GM19452 (cell line): ENCODE data around the gene PCDHGA6.
"Not testable (repeated sequence)": the region's sequence is repeated elsewhere in the genome, so short reads cannot be mapped to it uniquely, and the experiment has no call there.

Experiments used
- ATAC-seq: cut with Tn5 transposase; IDR thresholded peaks from one replicate; pipeline ENCODE4 v1.9.1; 2021; ENCODE audit not compliant: unreplicated experiment

Gene PCDHGA6

GRCh38 chr5:141359790-141360426 is 13.8 kb upstream of the PCDHGA6 start, which contains the start of gene PCDHGB2:
TSS of gene PCDHGB2 (plus strand) at chr5:141359994. CDS start at chr5:141360136, 142 bp downstream.
- peak; percentile 70 for ATAC-seq

- no peak for ATAC-seq
Observed at GRCh38 chr5:141360685-141361084, 13.0 kb upstream of the PCDHGA6 start.

DNA sequence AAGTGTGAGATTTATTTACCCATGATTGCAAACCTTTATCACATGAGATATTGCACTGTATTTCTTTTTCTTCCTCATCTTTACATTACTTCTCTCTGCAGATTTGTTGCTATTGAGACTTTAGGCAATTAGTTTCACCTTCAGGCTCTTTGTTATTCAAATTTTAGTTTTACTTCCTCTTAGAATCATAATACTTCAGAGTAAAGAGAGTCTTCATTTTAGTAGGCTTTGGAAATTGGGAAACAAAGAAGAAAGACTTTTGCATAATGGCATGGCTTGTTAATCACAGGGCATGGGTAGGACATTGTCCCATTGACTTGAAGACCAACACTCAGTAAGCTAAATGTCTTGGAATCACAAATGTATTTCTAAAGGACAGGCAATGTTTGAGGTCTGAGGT is 11.0 kb upstream of the PCDHGA6 start:
- no peak for ATAC-seq

GRCh38 chr5:141363952-141364660 is 9.6 kb upstream of the PCDHGA6 start, which contains the start of gene PCDHGA5:
TSS of gene PCDHGA5 (plus strand) at chr5:141364162. CDS start at chr5:141364331, 169 bp downstream.
- no peak for ATAC-seq

GRCh38 chr5:141366016-141366896 is 7.4 kb upstream of the PCDHGA6 start:
- no peak for ATAC-seq

DNA sequence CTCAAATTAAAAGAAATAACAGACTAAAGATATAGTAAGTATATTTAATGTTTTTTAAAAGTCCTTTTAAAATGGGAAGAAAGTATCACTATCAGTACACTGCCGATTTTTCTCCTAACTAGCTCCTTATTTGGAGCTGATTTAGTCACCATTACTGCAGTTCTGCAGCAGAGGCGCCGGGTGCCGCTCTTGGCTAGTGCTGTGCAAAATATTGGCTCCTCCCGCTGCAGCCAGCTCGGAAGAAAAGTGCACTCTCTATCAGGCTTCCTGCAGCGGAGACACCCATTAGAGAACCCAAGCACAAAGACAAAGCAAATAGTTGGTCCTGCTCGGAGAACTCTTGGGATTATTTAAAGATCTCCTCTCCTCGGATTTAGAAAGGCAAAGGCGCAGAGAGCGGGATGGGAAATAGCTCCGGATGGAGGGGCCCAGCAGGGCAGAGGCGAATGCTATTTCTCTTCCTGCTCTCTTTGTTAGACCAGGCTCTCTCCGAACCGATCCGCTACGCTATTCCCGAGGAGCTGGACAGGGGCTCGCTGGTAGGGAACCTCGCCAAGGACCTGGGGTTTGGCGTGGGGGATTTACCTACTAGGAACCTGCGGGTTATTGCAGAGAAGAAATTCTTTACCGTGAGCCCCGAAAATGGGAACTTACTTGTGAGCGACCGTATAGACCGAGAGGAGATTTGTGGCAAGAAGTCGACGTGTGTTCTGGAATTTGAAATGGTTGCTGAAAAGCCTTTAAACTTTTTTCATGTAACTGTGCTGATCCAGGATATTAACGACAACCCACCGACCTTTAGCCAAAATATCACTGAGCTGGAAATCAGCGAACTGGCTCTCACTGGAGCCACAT is 3.5 kb upstream of the PCDHGA6 start, which contains the start of gene PCDHGB3:
Gene PCDHGB3 (plus strand): TSS at position 249 of the 855 bp plus-strand sequence. CDS start 153 bp downstream, at position 402.
- ATAC-seq: peak; percentile 75

GRCh38 chr5:141371572-141372475 is 1.9 kb upstream of the PCDHGA6 start:
- no peak for ATAC-seq

- no peak for ATAC-seq
Observed at GRCh38 chr5:141374627-141375026, 936 bp downstream of the PCDHGA6 start.

DNA sequence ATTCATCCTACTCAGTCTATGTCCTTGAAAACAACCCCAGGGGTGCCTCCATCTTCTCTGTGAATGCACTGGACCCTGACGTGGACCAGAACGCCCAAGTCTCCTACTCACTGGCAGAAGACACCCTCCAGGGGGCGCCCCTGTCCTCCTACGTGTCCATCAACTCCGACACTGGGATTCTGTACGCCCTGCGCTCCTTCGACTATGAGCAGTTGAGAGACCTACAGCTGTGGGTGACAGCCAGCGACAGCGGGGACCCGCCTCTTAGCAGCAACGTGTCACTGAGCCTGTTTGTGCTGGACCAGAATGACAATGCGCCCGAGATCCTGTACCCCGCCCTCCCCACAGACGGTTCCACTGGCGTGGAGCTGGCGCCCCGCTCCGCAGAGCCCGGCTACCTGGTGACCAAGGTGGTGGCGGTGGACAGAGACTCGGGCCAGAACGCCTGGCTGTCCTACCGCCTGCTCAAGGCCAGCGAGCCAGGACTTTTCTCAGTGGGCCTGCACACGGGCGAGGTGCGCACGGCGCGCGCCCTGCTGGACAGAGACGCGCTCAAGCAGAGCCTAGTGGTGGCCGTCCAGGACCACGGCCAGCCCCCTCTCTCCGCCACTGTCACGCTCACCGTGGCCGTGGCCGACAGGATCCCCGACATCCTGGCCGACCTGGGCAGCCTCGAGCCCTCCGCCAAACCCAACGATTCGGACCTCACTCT is 1.9 kb downstream of the PCDHGA6 start:
- ATAC-seq: not testable (repeated sequence)

DNA sequence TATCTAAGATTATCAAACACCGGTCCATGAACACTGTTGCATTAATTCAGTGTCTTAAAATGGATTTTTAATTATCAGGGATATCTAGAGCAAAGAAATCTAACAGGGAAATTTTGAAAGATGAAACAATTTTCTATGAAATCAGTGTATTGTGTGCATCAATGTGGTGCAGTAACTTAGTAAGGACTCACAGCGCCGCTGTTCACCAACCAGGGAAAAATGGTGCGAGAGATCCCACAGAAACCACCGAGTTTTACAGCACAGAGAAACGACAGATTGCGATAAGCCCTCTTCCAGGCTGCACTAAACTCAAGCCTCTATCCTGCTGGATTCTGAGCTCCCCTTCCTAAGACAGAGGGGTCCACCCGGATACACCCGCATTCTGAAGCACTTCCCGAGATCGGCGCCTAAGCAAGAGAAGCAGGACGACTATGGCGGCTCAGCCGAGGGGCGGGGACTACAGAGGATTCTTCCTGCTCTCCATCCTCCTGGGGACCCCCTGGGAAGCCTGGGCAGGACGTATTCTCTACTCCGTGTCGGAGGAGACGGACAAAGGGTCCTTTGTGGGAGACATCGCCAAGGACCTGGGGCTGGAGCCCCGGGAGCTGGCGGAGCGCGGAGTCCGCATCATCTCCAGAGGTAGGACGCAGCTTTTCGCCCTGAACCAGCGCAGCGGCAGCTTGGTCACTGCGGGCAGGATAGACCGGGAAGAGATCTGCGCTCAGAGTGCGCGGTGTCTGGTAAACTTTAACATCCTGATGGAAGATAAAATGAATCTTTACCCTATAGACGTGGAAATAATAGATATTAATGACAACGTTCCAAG is 9.0 kb downstream of the PCDHGA6 start, which contains the start of gene PCDHGA7:
Gene PCDHGA7 (plus strand): TSS at position 274 of the 826 bp plus-strand sequence. CDS start 158 bp downstream, at position 432.
- ATAC-seq: no peak

GRCh38 chr5:141383345-141383744 is 9.7 kb downstream of the PCDHGA6 start:
- no peak for ATAC-seq

DNA sequence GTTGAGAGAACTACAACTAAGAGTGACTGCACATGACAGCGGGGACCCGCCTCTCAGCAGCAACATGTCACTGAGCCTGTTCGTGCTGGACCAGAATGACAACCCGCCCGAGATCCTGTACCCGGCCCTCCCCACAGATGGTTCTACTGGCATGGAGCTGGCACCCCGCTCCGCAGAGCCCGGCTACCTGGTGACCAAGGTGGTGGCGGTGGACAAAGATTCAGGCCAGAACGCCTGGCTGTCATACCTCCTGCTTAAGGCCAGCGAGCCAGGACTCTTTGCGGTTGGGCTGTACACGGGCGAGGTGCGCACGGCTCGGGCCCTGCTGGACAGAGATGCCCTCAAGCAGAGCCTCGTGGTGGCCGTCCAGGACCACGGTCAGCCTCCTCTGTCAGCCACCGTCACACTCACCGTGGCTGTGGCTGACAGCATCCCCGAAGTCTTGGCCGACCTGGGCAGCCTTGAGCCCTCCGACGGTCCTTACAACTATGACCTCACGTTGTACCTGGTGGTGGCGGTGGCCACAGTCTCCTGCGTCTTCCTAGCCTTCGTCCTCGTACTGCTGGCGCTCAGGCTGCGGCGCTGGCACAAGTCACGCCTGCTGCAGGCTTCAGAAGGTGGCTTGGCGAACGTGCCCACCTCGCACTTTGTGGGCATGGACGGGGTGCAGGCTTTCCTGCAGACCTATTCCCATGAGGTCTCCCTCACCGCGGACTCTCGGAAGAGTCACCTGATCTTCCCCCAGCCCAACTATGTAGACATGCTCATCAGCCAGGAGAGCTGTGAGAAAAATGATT is 11.0 kb downstream of the PCDHGA6 start:
- no peak for ATAC-seq

GRCh38 chr5:141387557-141388311 is 14.0 kb downstream of the PCDHGA6 start, which contains the start of gene PCDHGB4:
TSS of gene PCDHGB4 (plus strand) at chr5:141387698. CDS start at chr5:141387885, 187 bp downstream.
- not testable (repeated sequence) for ATAC-seq

GRCh38 chr5:141388661-141389060 is 15.0 kb downstream of the PCDHGA6 start:
- ATAC-seq: no peak

GRCh38 chr5:141389153-141390042 is 15.7 kb downstream of the PCDHGA6 start:
- ATAC-seq: no peak
